Adrenal gland (tissue), 12 donors: ENCODE results near the gene SUPT6H. TPM values are rescaled to one million over a fixed set of nuclear protein-coding genes. Genes with fewer than 3 reads are reported as not detected.
A peak's percentile ranks its signal among the peaks of the same experiment; 100 is the strongest.

Experiments
- DNase-seq, 7 donors: peaks; one replicate each; pipeline ENCODE4 v3.0.0-alpha.2; 2019 to 2020
- H3K27ac ChIP-seq, 5 donors: fragments of 200-600 bp; sonication (generic) in 4 of 5; 1 replicate in 3 of 5; 2 replicates in 2 of 5; pipeline versions ENCODE4 v1.5.1 to v1.8.0; 2016 to 2020; ENCODE audit warnings: mild to moderate bottlenecking in 1 of 5
- H3K27me3 ChIP-seq: fragments of 200-600 bp; 2 replicates; pipeline ENCODE4 v1.8.0; 2021
- H3K36me3 ChIP-seq, 2 donors: fragments of 200-600 bp; replicated peaks in 1 of 2; 1 replicate in 1 of 2; 2 replicates in 1 of 2; pipeline versions ENCODE4 v1.5.1 to v1.8.0; 2018 to 2022
- H3K4me1 ChIP-seq, 2 donors: fragments of 200-600 bp; replicated peaks in 1 of 2; 1 replicate in 1 of 2; 2 replicates in 1 of 2; pipeline versions ENCODE4 v1.5.1 to v1.8.0; 2018 to 2021
- H3K4me3 ChIP-seq, 4 donors: fragments of 200-600 bp; sonication (generic) in 3 of 4; one replicate each; pipeline ENCODE4 v1.5.1; 2016 to 2018
- H3K9me3 ChIP-seq, 3 donors: fragments of 200-600 bp; sonication (generic) in 1 of 3; replicated peaks in 1 of 3; 1 replicate in 2 of 3; 2 replicates in 1 of 3; pipeline versions ENCODE4 v1.5.1 to v1.8.0; 2016 to 2021
- CTCF ChIP-seq, 6 experiments: fragments of 450-650 bp in 4 of 6; fragments of 200-600 bp in 2 of 6; sonication (generic) in 1 of 6; IDR thresholded peaks; 1 replicate in 5 of 6; 2 replicates in 1 of 6; pipeline versions ENCODE4 v1.5.1 to v1.8.0; 2016 to 2021; ENCODE audit warnings: antibody characterized with exemption in 6 of 6, mild to moderate bottlenecking in 2 of 6, moderate library complexity in 1 of 6
- POLR2A ChIP-seq, 2 donors: fragments of 450-650 bp; IDR thresholded peaks; one replicate each; pipeline ENCODE4 v1.6.1; 2017; ENCODE audit warnings: antibody characterized with exemption in 2 of 2, mild to moderate bottlenecking in 2 of 2, moderate library complexity in 1 of 2
- WGBS, 4 donors: extraction: QIAGEN DNeasy Blood & Tissue Kit in 2 of 4; methylation state at CpG; one replicate each; pipeline versions ENCODE4 v1.1.5 to v1.1.7; 2013 to 2017; 5-methylcytosine and 5-hydroxymethylcytosine counted together
- intact Hi-C, 2 donors: fragments of 100-400 bp; cut with DNase I; formaldehyde crosslinking; loops; one replicate each; pipeline versions ENCODE4 v1.14.1 to v1.15.0; 2022 to 2023
- polyA plus RNA-seq, 3 donors: library from polyadenylated mRNA; stranded (reverse); fragments of 200-250 nt in 2 of 3; fragments of 350-450 nt in 1 of 3; fragmentation: Illumina TruSeq in 1 of 3; extraction: RNeasy Lipid Tissue Mini Kit (QIAGEN cat#74804) in 1 of 3; gene quantifications; one replicate each; pipeline ENCODE4 v1.2.3, GENCODE V29; 2013 to 2014
- total RNA-seq, 9 donors: library from RNA; depleted of rRNA in 4 of 9; stranded (reverse); fragments of >200 nt in 4 of 9; fragments of 120-200 nt in 1 of 9; fragmentation: NEBNext Ultra II Directional in 1 of 9; extraction: Animal tissue kit (Norgen Biotek cat#: 25700) in 1 of 9; gene quantifications; one replicate each; pipeline versions ENCODE4 v1.1.0 to v1.2.4, GENCODE V29; 2013 to 2023
- donor health status: healthy with polysubstance abuse.
- donor health status: Bipolar disorder and iron deficiency.
- donor health status: DM: yes; HTN: yes; CAD: no.
- donor health status: DM: no; HTN: no; CAD: no.
- donor health status: DM: no; HTN: no; CAD: no.
- donor health status: DM: yes; HTN: yes; CAD: no.

SUPT6H gene
- total and polyA plus RNA-seq, 12 donors = 48.1 to 125 (median 71.4) TPM

GRCh38 chr17:28728364-28729200 is 66.6 kb downstream of the SUPT6H start, which contains the start of gene NEK8:
Gene NEK8, plus strand, starts transcription at chr17:28728788. Its CDS starts 26 bp downstream, at chr17:28728814.
- peak within 1 kb of the TSS; percentile 28 to 73 (median 64) for H3K4me3 ChIP-seq
- H3K36me3 ChIP-seq = peaks cover 0 to 11% of the 10 kb centered on the region in 2 donors
- TF ChIP-seq POLR2A (IDR thresholded peaks at IDR 0.05) (peak; percentile 14 to 21), CTCF (IDR thresholded peaks at IDR 0.05) (no peak)
- no peaks in the 10 kb centered on the region for H3K27me3 ChIP-seq
- peaks cover 15 to 28% of the 10 kb centered on the region in 2 donors for H3K4me1 ChIP-seq
- DNase-seq = peak; percentile 93 to 98 (median 95)
- WGBS, 4 donors = 0 to 1% (median 0%) methylated on average over 54 to 64 of the region's 64 CpGs
- H3K9me3 ChIP-seq = no peaks in the 10 kb centered on the region
- intact Hi-C loops = loop anchor here in 1 of 2 donors (2.0 kb wide), 1 partner anchor 18 kb away; no protein-coding TSS in a partner anchor
- H3K27ac ChIP-seq = peak within 1 kb of the TSS; percentile 67 to 97 (median 83)

- no peak for DNase-seq
- TF ChIP-seq CTCF (IDR thresholded peaks at IDR 0.05) = no peak
- TF ChIP-seq POLR2A (IDR thresholded peaks at IDR 0.05) = no peak
- no peak overlapping the region for H3K27ac ChIP-seq
- H3K27me3 ChIP-seq = no peaks in the 10 kb centered on the region
- 86 to 90% (median 87%) methylated on average over 11 of the region's 11 CpGs for WGBS, 4 donors
- intact Hi-C loops = loop anchor here in 1 of 2 donors (2.0 kb wide), 1 partner anchor 17 kb away; no protein-coding TSS in a partner anchor
- no peaks in the 10 kb centered on the region for H3K36me3 ChIP-seq
- H3K9me3 ChIP-seq = no peaks in the 10 kb centered on the region
- H3K4me1 ChIP-seq = peaks cover 15 to 27% of the 10 kb centered on the region in 2 donors
- no peak overlapping the region for H3K4me3 ChIP-seq
Observed at GRCh38 chr17:28729950-28730330, 67.9 kb downstream of the SUPT6H start.

GRCh38 chr17:28733346-28733745 is 71.3 kb downstream of the SUPT6H start:
- no peak for TF ChIP-seq CTCF (IDR thresholded peaks at IDR 0.05)
- Histone ChIP-seq H3K27me3 (no peaks in the 10 kb centered on the region), H3K27ac (no peak overlapping the region), H3K36me3 (no peaks in the 10 kb centered on the region), H3K4me3 (no peak overlapping the region), H3K9me3 (no peaks in the 10 kb centered on the region), H3K4me1 (no peaks in the 10 kb centered on the region)
- 84 to 88% (median 85%) methylated on average over 1 of the region's 1 CpG for WGBS, 4 donors
- intact Hi-C loops = no loop called here
- no peak for DNase-seq

DNA sequence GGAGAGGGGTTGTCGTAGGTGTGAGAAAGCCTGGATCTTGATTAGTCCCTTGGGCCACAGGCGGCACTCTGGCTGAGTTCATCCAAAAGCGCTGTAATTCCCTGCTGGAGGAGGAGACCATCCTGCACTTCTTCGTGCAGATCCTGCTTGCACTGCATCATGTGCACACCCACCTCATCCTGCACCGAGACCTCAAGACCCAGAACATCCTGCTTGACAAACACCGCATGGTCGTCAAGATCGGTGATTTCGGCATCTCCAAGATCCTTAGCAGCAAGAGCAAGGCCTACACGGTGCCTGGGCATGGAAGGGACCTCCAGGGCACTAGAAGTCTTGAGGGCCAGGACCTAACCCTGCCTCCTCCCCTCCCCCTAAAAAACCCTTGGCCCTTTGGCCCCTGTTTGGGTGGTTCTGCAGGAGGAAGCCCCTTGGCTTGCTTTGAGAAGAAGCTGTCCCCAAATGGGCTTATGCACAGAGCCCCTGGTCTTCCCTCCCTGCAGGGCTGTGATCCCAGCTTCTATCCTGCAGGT is 72.8 kb downstream of the SUPT6H start:
- 89 to 99% (median 92%) methylated on average over 6 to 10 of the region's 10 CpGs for WGBS, 4 donors
- Histone ChIP-seq H3K36me3 (no peaks in the 10 kb centered on the region), H3K27ac (no peak overlapping the region), H3K4me3 (no peak overlapping the region), H3K27me3 (no peaks in the 10 kb centered on the region), H3K4me1 (no peaks in the 10 kb centered on the region), H3K9me3 (no peaks in the 10 kb centered on the region)
- intact Hi-C loops = no loop called here
- DNase-seq = no peak
- TF ChIP-seq CTCF (IDR thresholded peaks at IDR 0.05) (no peak), POLR2A (IDR thresholded peaks at IDR 0.05) (no peak)
